ENCODE data around the gene PDE9A.

The PDE9A gene

DNA sequence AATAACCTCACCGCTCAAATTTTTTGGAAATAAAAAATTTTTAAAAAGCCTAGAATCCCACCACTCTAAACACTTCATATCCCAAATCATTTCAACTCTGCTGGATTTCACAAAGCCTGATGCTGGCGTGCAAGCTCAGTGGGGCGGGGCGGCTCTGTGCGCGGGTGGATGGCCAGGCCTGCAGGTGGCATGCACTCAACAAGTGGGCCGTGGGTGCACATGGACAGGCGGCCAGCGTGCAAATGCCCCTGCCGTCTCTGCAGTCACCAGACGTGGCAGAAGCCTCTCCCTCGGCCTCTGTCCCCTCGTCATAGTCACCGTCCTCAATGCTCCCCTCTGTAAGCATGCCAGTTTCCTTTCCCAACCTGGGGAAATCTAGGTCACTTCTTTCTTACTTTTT is 6.6 kb upstream of the PDE9A start:
- Histone ChIP-seq H3K27ac (ENCODE audit: low read depth, low read length) (no peak overlapping the region), H3K14ac (ENCODE audit: low read length) (no peak overlapping the region), H3K9ac (ENCODE audit: low read length) (no peak overlapping the region), H3K4ac (ENCODE audit: low read depth, low read length) (no peak overlapping the region), H3K4me3 (ENCODE audit: low read depth, low read length) (no peak overlapping the region), H3K9me3 (ENCODE audit: insufficient read depth, low read depth, low read length) (peaks cover 6% of the 10 kb centered on the region), H3K79me2 (ENCODE audit: control insufficient read depth, insufficient read depth, low read length, poor library complexity) (no peaks in the 10 kb centered on the region), H3K79me1 (ENCODE audit: low read length) (no peaks in the 10 kb centered on the region), H4K12ac (ENCODE audit: low read depth, low read length) (no peak overlapping the region), H3K36me3 (ENCODE audit: control insufficient read depth in 1 of 2, insufficient read depth in 2 of 2, low read length in 2 of 2) (no peaks in the 10 kb centered on the region), H3K27me3 (ENCODE audit: insufficient read depth, low read length) (no peaks in the 10 kb centered on the region), H2AK5ac (ENCODE audit: low read length) (no peak overlapping the region), H4K8ac (ENCODE audit: low read depth, low read length) (no peak overlapping the region), H4K91ac (ENCODE audit: low read depth, low read length) (no peak overlapping the region), H3K18ac (ENCODE audit: low read length) (no peak overlapping the region), H2BK12ac (ENCODE audit: low read length) (no peak overlapping the region), H2AFZ (ENCODE audit: insufficient read depth, low read length, poor library complexity) (no peak overlapping the region), H2BK5ac (ENCODE audit: low read depth, low read length, poor library complexity) (no peak overlapping the region), H3K23ac (ENCODE audit: low read length) (no peak overlapping the region), H2BK120ac (ENCODE audit: insufficient read depth, low read length, poor library complexity) (no peak overlapping the region), H3K4me2 (ENCODE audit: low read length) (no peak overlapping the region), H3K4me1 (ENCODE audit: control insufficient read depth in 1 of 2, insufficient read depth in 2 of 2, low read length in 2 of 2) (no peaks in the 10 kb centered on the region)
- WGBS (ENCODE audit: extremely low coverage, insufficient coverage, insufficient read length) = 100% methylated on average over 1 of the region's 14 CpGs
- DNase-seq = no peak

- peaks cover 4 to 6% of the 10 kb centered on the region in 2 experiments for H3K4me1 ChIP-seq (ENCODE audit: control insufficient read depth in 1 of 2, insufficient read depth in 2 of 2, low read length in 2 of 2)
- no peak overlapping the region for H3K18ac ChIP-seq (ENCODE audit: low read length)
- no peak overlapping the region for H4K12ac ChIP-seq (ENCODE audit: low read depth, low read length)
- no peak overlapping the region for H3K27ac ChIP-seq (ENCODE audit: low read depth, low read length)
- no peak overlapping the region for H3K9ac ChIP-seq (ENCODE audit: low read length)
- H2BK12ac ChIP-seq (ENCODE audit: low read length) = no peak overlapping the region
- no peak for DNase-seq
- H3K23ac ChIP-seq (ENCODE audit: low read length) = no peak overlapping the region
- H3K4me2 ChIP-seq (ENCODE audit: low read length) = no peak overlapping the region
- H3K9me3 ChIP-seq (ENCODE audit: insufficient read depth, low read depth, low read length) = peaks cover 6% of the 10 kb centered on the region
- H4K91ac ChIP-seq (ENCODE audit: low read depth, low read length) = no peak overlapping the region
- no peak overlapping the region for H2AFZ ChIP-seq (ENCODE audit: insufficient read depth, low read length, poor library complexity)
- H3K36me3 ChIP-seq (ENCODE audit: control insufficient read depth in 1 of 2, insufficient read depth in 2 of 2, low read length in 2 of 2) = no peaks in the 10 kb centered on the region
- no peak overlapping the region for H3K14ac ChIP-seq (ENCODE audit: low read length)
- no peak overlapping the region for H2BK120ac ChIP-seq (ENCODE audit: insufficient read depth, low read length, poor library complexity)
- H2BK5ac ChIP-seq (ENCODE audit: low read depth, low read length, poor library complexity) = no peak overlapping the region
- peaks cover 7% of the 10 kb centered on the region for H3K79me1 ChIP-seq (ENCODE audit: low read length)
- H2AK5ac ChIP-seq (ENCODE audit: low read length) = no peak overlapping the region
- no peak overlapping the region for H4K8ac ChIP-seq (ENCODE audit: low read depth, low read length)
- no peaks in the 10 kb centered on the region for H3K79me2 ChIP-seq (ENCODE audit: control insufficient read depth, insufficient read depth, low read length, poor library complexity)
- H3K4me3 ChIP-seq (ENCODE audit: low read depth, low read length) = no peak overlapping the region
- H3K4ac ChIP-seq (ENCODE audit: low read depth, low read length) = no peak overlapping the region
- WGBS (ENCODE audit: extremely low coverage, insufficient coverage, insufficient read length) = no CpG with 5 or more reads among the region's 8 CpGs
- H3K27me3 ChIP-seq (ENCODE audit: insufficient read depth, low read length) = no peaks in the 10 kb centered on the region
Measured at GRCh38 chr21:42648606-42649005, 4.8 kb upstream of the PDE9A start.

GRCh38 chr21:42649122-42650032 is 4.0 kb upstream of the PDE9A start:
- Histone ChIP-seq H2AK5ac (ENCODE audit: low read length) (no peak overlapping the region), H3K18ac (ENCODE audit: low read length) (no peak overlapping the region), H4K8ac (ENCODE audit: low read depth, low read length) (no peak overlapping the region), H3K27me3 (ENCODE audit: insufficient read depth, low read length) (no peaks in the 10 kb centered on the region), H3K79me2 (ENCODE audit: control insufficient read depth, insufficient read depth, low read length, poor library complexity) (peaks cover 2% of the 10 kb centered on the region), H2BK120ac (ENCODE audit: insufficient read depth, low read length, poor library complexity) (no peak overlapping the region), H3K4me2 (ENCODE audit: low read length) (no peak overlapping the region), H3K9me3 (ENCODE audit: insufficient read depth, low read depth, low read length) (peaks cover 6% of the 10 kb centered on the region), H3K79me1 (ENCODE audit: low read length) (peaks cover 10% of the 10 kb centered on the region), H2BK12ac (ENCODE audit: low read length) (no peak overlapping the region), H3K9ac (ENCODE audit: low read length) (no peak overlapping the region), H3K27ac (ENCODE audit: low read depth, low read length) (no peak overlapping the region), H3K4ac (ENCODE audit: low read depth, low read length) (no peak overlapping the region), H3K4me1 (ENCODE audit: control insufficient read depth in 1 of 2, insufficient read depth in 2 of 2, low read length in 2 of 2) (peaks cover 4 to 6% of the 10 kb centered on the region in 2 experiments), H3K4me3 (ENCODE audit: low read depth, low read length) (no peak overlapping the region), H4K91ac (ENCODE audit: low read depth, low read length) (no peak overlapping the region), H3K36me3 (ENCODE audit: control insufficient read depth in 1 of 2, insufficient read depth in 2 of 2, low read length in 2 of 2) (no peaks in the 10 kb centered on the region), H2BK5ac (ENCODE audit: low read depth, low read length, poor library complexity) (no peak overlapping the region), H3K23ac (ENCODE audit: low read length) (no peak overlapping the region), H3K14ac (ENCODE audit: low read length) (no peak overlapping the region), H2AFZ (ENCODE audit: insufficient read depth, low read length, poor library complexity) (no peak overlapping the region), H4K12ac (ENCODE audit: low read depth, low read length) (no peak overlapping the region)
- WGBS (ENCODE audit: extremely low coverage, insufficient coverage, insufficient read length) = no CpG with 5 or more reads among the region's 24 CpGs
- DNase-seq = no peak

DNA sequence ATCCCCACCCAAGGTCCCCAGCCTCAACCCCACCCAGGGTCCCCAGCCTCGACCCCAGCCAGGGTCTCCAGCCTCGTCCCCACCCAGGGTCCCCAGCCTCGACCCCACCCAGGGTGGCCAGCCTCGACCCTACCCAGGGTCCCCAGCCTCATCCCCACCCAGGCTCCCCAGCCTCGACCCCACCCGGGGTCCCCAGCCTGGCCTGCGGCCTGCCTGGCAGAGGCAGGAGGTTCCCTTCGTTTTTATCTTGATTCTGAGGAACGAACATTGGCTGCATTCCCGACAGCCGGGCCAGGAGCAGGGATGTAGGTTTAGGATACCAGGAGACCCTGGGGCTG is 3.4 kb upstream of the PDE9A start:
- Histone ChIP-seq H3K79me2 (ENCODE audit: control insufficient read depth, insufficient read depth, low read length, poor library complexity) (peaks cover 2% of the 10 kb centered on the region), H3K27ac (ENCODE audit: low read depth, low read length) (no peak overlapping the region)
- no CpG with 5 or more reads among the region's 11 CpGs for WGBS (ENCODE audit: extremely low coverage, insufficient coverage, insufficient read length)

More for the DNA sequence above, 3.4 kb upstream of the PDE9A start:
- H2AFZ ChIP-seq (ENCODE audit: insufficient read depth, low read length, poor library complexity) = no peak overlapping the region
- H4K91ac ChIP-seq (ENCODE audit: low read depth, low read length) = no peak overlapping the region
- H2BK120ac ChIP-seq (ENCODE audit: insufficient read depth, low read length, poor library complexity) = no peak overlapping the region
- no peaks in the 10 kb centered on the region for H3K27me3 ChIP-seq (ENCODE audit: insufficient read depth, low read length)
- no peak overlapping the region for H3K9ac ChIP-seq (ENCODE audit: low read length)
- H3K4me2 ChIP-seq (ENCODE audit: low read length) = no peak overlapping the region
- no peak overlapping the region for H2AK5ac ChIP-seq (ENCODE audit: low read length)
- no peak overlapping the region for H4K8ac ChIP-seq (ENCODE audit: low read depth, low read length)
- no peak for DNase-seq
- H3K4me3 ChIP-seq (ENCODE audit: low read depth, low read length) = no peak overlapping the region
- no peak overlapping the region for H4K12ac ChIP-seq (ENCODE audit: low read depth, low read length)
- no peak overlapping the region for H3K14ac ChIP-seq (ENCODE audit: low read length)
- no peak overlapping the region for H3K4ac ChIP-seq (ENCODE audit: low read depth, low read length)
- no peak overlapping the region for H3K18ac ChIP-seq (ENCODE audit: low read length)
- H3K4me1 ChIP-seq (ENCODE audit: control insufficient read depth in 1 of 2, insufficient read depth in 2 of 2, low read length in 2 of 2) = peaks cover 6 to 10% of the 10 kb centered on the region in 2 experiments
- H3K23ac ChIP-seq (ENCODE audit: low read length) = no peak overlapping the region
- H3K79me1 ChIP-seq (ENCODE audit: low read length) = peaks cover 10% of the 10 kb centered on the region
- H2BK5ac ChIP-seq (ENCODE audit: low read depth, low read length, poor library complexity) = no peak overlapping the region
- no peak overlapping the region for H2BK12ac ChIP-seq (ENCODE audit: low read length)
- H3K9me3 ChIP-seq (ENCODE audit: insufficient read depth, low read depth, low read length) = peaks cover 6% of the 10 kb centered on the region
- H3K36me3 ChIP-seq (ENCODE audit: control insufficient read depth in 1 of 2, insufficient read depth in 2 of 2, low read length in 2 of 2) = no peaks in the 10 kb centered on the region

Measured in trophoblast cell (in vitro differentiated cells and primary cell).